GM12865 (cell line): Measurements from ENCODE around the gene TBXAS1.
"Not testable (repeated sequence)": the region's sequence is repeated elsewhere in the genome, so short reads cannot be mapped to it uniquely, and the experiment has no call there.

ENCODE experiments used
- DNase-seq: peaks from one replicate; pipeline ENCODE4 v3.0.0; 2010; ENCODE audit warnings: low read depth
- H3K4me3 ChIP-seq: 2 replicates; pipeline ENCODE4 v1.5.1; 2011; ENCODE audit warnings: mild to moderate bottlenecking, low read depth, low read length, control low read depth
- TF ChIP-seq, protein P1 (sequence below): IDR thresholded peaks from 2 replicates; pipeline ENCODE4 v1.5.1; 2011; ENCODE audit warnings: low read length, control low read depth, low read depth, inconsistent platforms; ENCODE audit not compliant: insufficient read depth; ENCODE audit errors: missing control alignments

The TBXAS1 gene

DNA sequence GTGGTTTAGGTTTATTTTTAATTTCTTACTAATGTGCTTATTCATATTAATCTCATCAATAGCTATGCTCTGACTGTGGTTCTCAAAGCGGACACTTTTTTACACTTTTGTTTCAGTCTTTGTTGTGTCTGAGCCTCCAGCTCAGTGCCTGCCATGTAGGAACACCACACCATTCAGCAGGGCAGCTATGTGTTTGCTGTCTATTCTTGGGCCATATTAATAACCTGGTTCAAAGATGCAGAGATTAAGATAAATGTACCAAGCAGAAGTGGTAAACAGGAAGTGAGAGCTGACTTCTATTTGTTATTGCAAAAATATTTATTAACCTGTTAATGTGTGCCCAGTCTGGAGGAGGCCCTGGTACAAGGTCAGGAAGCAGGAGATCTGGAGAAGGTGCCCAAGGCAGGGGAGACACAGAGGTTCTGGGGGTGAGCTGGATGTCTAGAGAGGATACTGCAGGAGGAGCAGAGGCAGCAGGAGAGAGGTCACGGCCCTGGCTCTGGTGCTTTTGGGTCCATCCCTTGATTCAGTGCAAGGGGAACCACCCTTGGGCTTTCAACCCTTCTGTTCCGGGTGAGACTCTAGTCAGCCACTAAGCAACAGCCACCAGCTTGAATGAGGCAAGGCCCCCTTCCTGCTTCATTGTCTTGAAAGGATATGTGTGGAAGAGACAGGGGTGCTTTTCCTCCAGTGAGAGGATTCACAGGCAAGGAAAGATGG lies 1.9 kb downstream of the TBXAS1 start:
- TF ChIP-seq, protein P1, sequence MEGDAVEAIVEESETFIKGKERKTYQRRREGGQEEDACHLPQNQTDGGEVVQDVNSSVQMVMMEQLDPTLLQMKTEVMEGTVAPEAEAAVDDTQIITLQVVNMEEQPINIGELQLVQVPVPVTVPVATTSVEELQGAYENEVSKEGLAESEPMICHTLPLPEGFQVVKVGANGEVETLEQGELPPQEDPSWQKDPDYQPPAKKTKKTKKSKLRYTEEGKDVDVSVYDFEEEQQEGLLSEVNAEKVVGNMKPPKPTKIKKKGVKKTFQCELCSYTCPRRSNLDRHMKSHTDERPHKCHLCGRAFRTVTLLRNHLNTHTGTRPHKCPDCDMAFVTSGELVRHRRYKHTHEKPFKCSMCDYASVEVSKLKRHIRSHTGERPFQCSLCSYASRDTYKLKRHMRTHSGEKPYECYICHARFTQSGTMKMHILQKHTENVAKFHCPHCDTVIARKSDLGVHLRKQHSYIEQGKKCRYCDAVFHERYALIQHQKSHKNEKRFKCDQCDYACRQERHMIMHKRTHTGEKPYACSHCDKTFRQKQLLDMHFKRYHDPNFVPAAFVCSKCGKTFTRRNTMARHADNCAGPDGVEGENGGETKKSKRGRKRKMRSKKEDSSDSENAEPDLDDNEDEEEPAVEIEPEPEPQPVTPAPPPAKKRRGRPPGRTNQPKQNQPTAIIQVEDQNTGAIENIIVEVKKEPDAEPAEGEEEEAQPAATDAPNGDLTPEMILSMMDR = no peak
- no peak for DNase-seq
- no peak overlapping the region for H3K4me3 ChIP-seq

DNA sequence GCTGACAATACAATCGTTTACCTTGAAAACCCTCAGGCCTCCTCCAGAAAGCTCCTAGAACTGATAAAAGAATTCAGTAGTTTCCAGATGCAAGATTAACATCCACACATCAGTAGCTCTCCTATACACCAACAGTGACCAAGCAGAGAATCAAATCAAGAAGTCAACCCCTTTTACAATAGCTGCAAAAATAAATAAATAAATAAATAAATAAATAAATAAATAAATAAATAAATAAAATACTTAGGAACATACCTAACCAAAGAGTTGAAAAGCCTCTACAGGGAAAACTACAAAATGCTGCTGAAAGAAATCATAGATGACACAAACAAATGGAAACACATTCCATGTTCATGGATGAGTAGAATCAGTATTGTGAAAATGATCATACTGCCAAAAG lies 6.8 kb downstream of the TBXAS1 start:
- DNase-seq, H3K4me3 ChIP-seq: not testable (repeated sequence)

GRCh38 chr7:139837291-139837690 lies 8.2 kb downstream of the TBXAS1 start:
- H3K4me3 ChIP-seq, DNase-seq: not testable (repeated sequence)

GRCh38 chr7:139838276-139838675 lies 9.2 kb downstream of the TBXAS1 start:
- no peak for DNase-seq
- TF ChIP-seq, protein P1 = no peak
- no peak overlapping the region for H3K4me3 ChIP-seq

GRCh38 chr7:139838876-139839275 lies 9.8 kb downstream of the TBXAS1 start:
- TF ChIP-seq, protein P1 = no peak
- H3K4me3 ChIP-seq = no peak overlapping the region
- DNase-seq = no peak

DNA sequence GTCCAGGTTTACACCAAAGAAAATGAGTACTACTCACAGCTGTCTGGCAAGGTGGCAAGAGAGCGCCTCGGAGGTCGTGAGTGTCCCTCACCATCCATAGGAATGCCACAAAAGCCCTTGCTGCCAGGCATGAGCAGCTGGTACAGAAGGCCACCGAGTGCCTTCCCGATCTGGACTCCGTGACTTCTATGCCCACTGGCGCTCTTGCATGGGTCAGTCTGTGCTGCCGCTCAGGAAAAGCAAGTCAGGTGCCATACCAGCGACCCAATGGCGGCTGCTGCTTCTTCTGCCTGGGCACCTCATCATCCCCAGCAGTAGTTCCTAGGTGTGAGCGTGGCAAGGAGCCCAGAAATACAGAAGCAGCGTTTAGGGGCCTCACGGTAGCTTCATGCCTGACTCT lies 11.7 kb downstream of the TBXAS1 start:
- TF ChIP-seq, protein P1 = no peak
- H3K4me3 ChIP-seq = no peak overlapping the region
- no peak for DNase-seq

DNA sequence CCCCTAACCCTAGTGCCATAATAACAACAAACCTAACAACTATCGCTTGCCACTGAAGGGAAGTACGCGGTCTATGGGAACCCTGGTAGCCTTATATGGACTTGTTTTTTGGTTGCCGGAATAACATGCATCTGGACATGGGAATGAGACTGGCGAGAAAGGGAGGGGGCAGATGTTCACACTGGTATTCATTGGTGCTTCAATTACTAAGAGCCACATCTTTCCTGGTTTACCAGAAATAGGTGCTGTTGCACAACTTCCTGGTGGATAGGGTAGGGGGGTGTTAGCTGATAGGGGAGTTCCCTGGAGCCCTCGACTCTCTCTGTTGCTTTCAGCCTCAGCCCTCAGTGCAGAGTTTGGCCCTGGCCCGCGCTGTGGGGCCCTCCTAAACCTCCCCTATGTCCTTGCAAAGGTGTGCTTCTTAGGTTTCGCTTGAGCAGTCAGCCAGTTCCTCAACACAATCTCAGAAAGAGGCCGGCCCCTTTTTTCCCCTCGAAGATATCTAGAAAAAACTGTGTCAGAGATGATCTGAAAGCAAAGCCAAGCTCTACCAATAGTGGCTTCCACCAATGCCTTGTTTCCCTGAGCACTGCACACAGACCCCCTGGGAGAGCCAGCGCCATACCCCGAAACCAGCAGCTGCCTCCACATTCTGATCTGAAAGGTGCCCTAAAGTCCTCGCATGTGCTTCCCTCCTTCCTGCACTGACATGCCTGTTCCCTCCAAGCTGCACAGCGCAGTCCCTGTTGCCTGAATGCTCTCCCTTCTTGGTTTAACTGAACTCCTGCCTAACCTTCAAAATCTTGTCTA lies 13.5 kb downstream of the TBXAS1 start:
- TF ChIP-seq, protein P1 = no peak
- peak; percentile 33 for DNase-seq
- H3K4me3 ChIP-seq = no peak overlapping the region

DNA sequence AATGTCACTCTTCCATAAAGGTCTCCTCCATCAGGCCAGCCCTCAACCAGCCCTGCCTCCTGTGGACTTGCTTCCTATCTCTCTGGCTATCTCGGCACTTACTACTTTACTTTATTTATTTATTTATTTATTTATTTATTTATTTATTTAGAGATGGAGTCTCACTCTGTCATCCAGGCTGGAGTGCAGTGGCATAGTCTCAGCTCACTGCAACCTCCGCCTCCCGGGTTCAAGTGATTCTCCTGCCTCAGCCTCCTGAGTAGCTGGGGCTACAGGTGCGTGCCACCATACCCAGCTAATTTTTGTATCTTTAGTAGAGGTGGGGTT lies 14.1 kb downstream of the TBXAS1 start:
- not testable (repeated sequence) for H3K4me3 ChIP-seq, DNase-seq
